ENCODE results near the gene CPAMD8. TPM values are rescaled to one million over a fixed set of nuclear protein-coding genes. Genes with fewer than 3 reads are reported as not detected.

CPAMD8 gene
- total and polyA plus RNA-seq, 2 donors (not counting 3 experiments of a cell fraction or from before 2014, with no cell fraction given), result 2.2 to 3.9 TPM

GRCh38 chr19:16897856-16898161, 128.8 kb downstream of the CPAMD8 start:
- H4K20me1 ChIP-seq (replicated peaks; ENCODE audit: control insufficient read depth, extremely low read depth, insufficient read depth, low read length), result no peaks in the 10 kb centered on the region
- peak overlapping the region; percentile 88 for H2AFZ ChIP-seq (ENCODE audit: low read depth, low read length)
- dilution Hi-C loops (cut with MboI; ENCODE audit: extremely low pct_ligation_motif_present, low sequenced_read_pairs) (no loop called here), intact Hi-C loops (cut with micrococcal nuclease) (loop anchor here (1.0 to 2.0 kb wide), 4 partner anchors 10 to 369 kb away; partner anchors contain the start of genes BABAM1 and F2RL3)
- no peak for FAIRE-seq
- no peaks in the 10 kb centered on the region for H3K9me1 ChIP-seq (replicated peaks; ENCODE audit: control insufficient read depth, extremely low read depth, insufficient read depth, low read length)
- POLR2A ChIA-PET, result no interaction called here
- BruUV-seq (replicated peaks), result no TSS peak
- no peaks in the 10 kb centered on the region for H3K9me3 ChIP-seq (replicated peaks; ENCODE audit: control insufficient read depth, insufficient read depth, low read length)
- H3K4me2 ChIP-seq (ENCODE audit: insufficient read depth, low read length), result peak overlapping the region; percentile 78
- H3K79me2 ChIP-seq (ENCODE audit: control insufficient read depth, insufficient read depth, low read length), result no peaks in the 10 kb centered on the region
- no peaks in the 10 kb centered on the region for H3K36me3 ChIP-seq (ENCODE audit: control insufficient read depth in 2 of 2, extremely low read depth in 1 of 2, insufficient read depth in 2 of 2, low read length in 2 of 2)
- H3K4me1 ChIP-seq (ENCODE audit: control insufficient read depth, extremely low read depth, insufficient read depth, low read length), result no peaks in the 10 kb centered on the region
- peak overlapping the region; percentile 39 for H3K27ac ChIP-seq (ENCODE audit: insufficient read depth, low read depth, low read length)
- H3K4me3 ChIP-seq (replicated peaks in 1 of 3; ENCODE audit: insufficient read depth in 1 of 3, low read depth in 1 of 3, low read length in 3 of 3), result peak overlapping the region; percentile 50 to 60 (median 57)
- H3K9ac ChIP-seq (replicated peaks; ENCODE audit: extremely low read depth, insufficient read depth, low read length), result peak overlapping the region; percentile 56
- TF ChIP-seq EZH2 (IDR thresholded peaks at IDR 0.05; ENCODE audit: borderline replicate concordance, low read depth, low read length, severe bottlenecking) (no peak), MYC (IDR thresholded peaks at IDR 0.05; ENCODE audit: low read depth, low read length) (no peak), GATA2 (IDR thresholded peaks at IDR 0.05; ENCODE audit: insufficient read depth, insufficient read length, low read depth, low read length) (no peak), POLR2A (IDR thresholded peaks at IDR 0.05; ENCODE audit: low read depth, low read length) (no peak), MAX (IDR thresholded peaks at IDR 0.05; ENCODE audit: insufficient read depth, insufficient read length) (no peak), JUN (IDR thresholded peaks at IDR 0.05; ENCODE audit: borderline replicate concordance, insufficient read depth, insufficient read length, low read depth) (no peak), CTCF (IDR thresholded peaks at IDR 0.05; ENCODE audit: extremely low read depth in 1 of 2, insufficient read depth in 1 of 2, low read depth in 1 of 2, low read length in 2 of 2) (no peak), POLR2AphosphoS5 (IDR thresholded peaks at IDR 0.05; ENCODE audit: insufficient read depth, low read depth, low read length) (no peak), FOS (IDR thresholded peaks at IDR 0.05; ENCODE audit: borderline replicate concordance, insufficient read depth, low read length) (no peak)
- CTCF ChIA-PET, result interaction anchor here (0.8 kb wide), 1 partner anchor 155 kb away, joined by 3 read pairs; no protein-coding TSS in a partner anchor
- no peak for DNase-seq (ENCODE audit: low read depth, low spot score)
- no peaks in the 10 kb centered on the region for H3K27me3 ChIP-seq (ENCODE audit: control insufficient read depth in 2 of 2, insufficient read depth in 2 of 2, low read length in 2 of 2)

All from endothelial cell of umbilical vein (primary cell).